ENCODE results near the gene UPB1.

Gene UPB1

GRCh38 chr22:24492391-24492790 is 2.7 kb upstream of the UPB1 start:
- DNase-seq: no peak

GRCh38 chr22:24494167-24494527 is 985 bp upstream of the UPB1 start:
- DNase-seq: no peak
- TF ChIP-seq GATA1 (IDR thresholded peaks at IDR 0.05; ENCODE audit: low read depth, low read length) (no peak), POLR2A (IDR thresholded peaks at IDR 0.05; ENCODE audit: low read length) (no peak)

More at GRCh38 chr22:24492391-24492790, 2.7 kb upstream of the UPB1 start:
- TF ChIP-seq POLR2A (IDR thresholded peaks at IDR 0.05; ENCODE audit: low read length) (no peak), GATA1 (IDR thresholded peaks at IDR 0.05; ENCODE audit: low read depth, low read length) (no peak)

GRCh38 chr22:24495365-24495675 is 188 bp downstream of the UPB1 start:
- no peak for TF ChIP-seq POLR2A (IDR thresholded peaks at IDR 0.05; ENCODE audit: low read length)
- DNase-seq: no peak

GRCh38 chr22:24496234-24496633 is 1.1 kb downstream of the UPB1 start:
- TF ChIP-seq GATA1 (IDR thresholded peaks at IDR 0.05; ENCODE audit: low read depth, low read length): no peak
- TF ChIP-seq POLR2A (IDR thresholded peaks at IDR 0.05; ENCODE audit: low read length): no peak
- no peak for DNase-seq

GRCh38 chr22:24496661-24497060 is 1.5 kb downstream of the UPB1 start:
- no peak for DNase-seq
- TF ChIP-seq GATA1 (IDR thresholded peaks at IDR 0.05; ENCODE audit: low read depth, low read length) (no peak), POLR2A (IDR thresholded peaks at IDR 0.05; ENCODE audit: low read length) (no peak)

GRCh38 chr22:24497841-24498258 is 2.7 kb downstream of the UPB1 start:
- no peak for TF ChIP-seq POLR2A (IDR thresholded peaks at IDR 0.05; ENCODE audit: low read length)
- TF ChIP-seq GATA1 (IDR thresholded peaks at IDR 0.05; ENCODE audit: low read depth, low read length): no peak
- DNase-seq: no peak

GRCh38 chr22:24498824-24499223 is 3.7 kb downstream of the UPB1 start:
- TF ChIP-seq GATA1 (IDR thresholded peaks at IDR 0.05; ENCODE audit: low read depth, low read length) (no peak), POLR2A (IDR thresholded peaks at IDR 0.05; ENCODE audit: low read length) (no peak)
- no peak for DNase-seq

- DNase-seq: no peak
- TF ChIP-seq POLR2A (IDR thresholded peaks at IDR 0.05; ENCODE audit: low read length) (no peak), GATA1 (IDR thresholded peaks at IDR 0.05; ENCODE audit: low read depth, low read length) (no peak)
Observed at GRCh38 chr22:24499706-24500276, 4.7 kb downstream of the UPB1 start.

- TF ChIP-seq GATA1 (IDR thresholded peaks at IDR 0.05; ENCODE audit: low read depth, low read length): no peak
- no peak for TF ChIP-seq POLR2A (IDR thresholded peaks at IDR 0.05; ENCODE audit: low read length)
- DNase-seq: no peak
Observed at GRCh38 chr22:24500277-24500820, 5.2 kb downstream of the UPB1 start.

GRCh38 chr22:24501301-24502005 is 6.3 kb downstream of the UPB1 start:
- no peak for DNase-seq

GRCh38 chr22:24502034-24502433 is 6.9 kb downstream of the UPB1 start:
- TF ChIP-seq POLR2A (IDR thresholded peaks at IDR 0.05; ENCODE audit: low read length) (no peak), GATA1 (IDR thresholded peaks at IDR 0.05; ENCODE audit: low read depth, low read length) (no peak)
- no peak for DNase-seq

More at GRCh38 chr22:24501301-24502005, 6.3 kb downstream of the UPB1 start:
- TF ChIP-seq GATA1 (IDR thresholded peaks at IDR 0.05; ENCODE audit: low read depth, low read length): no peak
- TF ChIP-seq POLR2A (IDR thresholded peaks at IDR 0.05; ENCODE audit: low read length): no peak

GRCh38 chr22:24502541-24502940 is 7.4 kb downstream of the UPB1 start:
- no peak for DNase-seq
- TF ChIP-seq POLR2A (IDR thresholded peaks at IDR 0.05; ENCODE audit: low read length) (no peak), GATA1 (IDR thresholded peaks at IDR 0.05; ENCODE audit: low read depth, low read length) (no peak)

GRCh38 chr22:24503137-24503842 is 8.2 kb downstream of the UPB1 start:
- peak; percentile 47 to 66 for DNase-seq
- TF ChIP-seq GATA1 (IDR thresholded peaks at IDR 0.05; ENCODE audit: low read depth, low read length) (no peak), POLR2A (IDR thresholded peaks at IDR 0.05; ENCODE audit: low read length) (no peak)

GRCh38 chr22:24503843-24504338 is 8.8 kb downstream of the UPB1 start:
- TF ChIP-seq POLR2A (IDR thresholded peaks at IDR 0.05; ENCODE audit: low read length): no peak
- no peak for TF ChIP-seq GATA1 (IDR thresholded peaks at IDR 0.05; ENCODE audit: low read depth, low read length)
- no peak for DNase-seq
